ENCODE data around the gene ARL5C.

Gene ARL5C

GRCh38 chr17:39191750-39192510, 26.0 kb upstream of the ARL5C start:
- ChIA-PET POLR2A (no interaction called here), CTCF (interaction anchor here (1.1 to 3.9 kb wide), 7 partner anchors 9 to 209 kb away, joined by 3 to 18 read pairs (median 4); no protein-coding TSS in a partner anchor)
- TF ChIP-seq CTCF (IDR thresholded peaks at IDR 0.05; ENCODE audit: control extremely low read depth, extremely low read depth, low read depth, missing control alignments) = no peak
- DNase-seq (ENCODE audit: extremely low spot score) = no peak

- no peak for TF ChIP-seq CTCF (IDR thresholded peaks at IDR 0.05; ENCODE audit: control extremely low read depth, extremely low read depth, low read depth, missing control alignments)
- POLR2A ChIA-PET = no interaction called here
- no peak for DNase-seq (ENCODE audit: extremely low spot score)
- CTCF ChIA-PET = interaction anchor here (0.9 to 3.4 kb wide), 3 partner anchors 13 to 57 kb away, joined by 3 to 19 read pairs (median 3); no protein-coding TSS in a partner anchor
These were observed 21.3 kb upstream of the ARL5C start for GRCh38 chr17:39187152-39187830.

- POLR2A ChIA-PET = interaction anchor here (0.6 kb wide), 1 partner anchor 13 kb away, joined by 3 read pairs; the partner anchor contains the start of gene RPL19
These were observed 20.6 kb upstream of the ARL5C start for GRCh38 chr17:39186481-39187002.

GRCh38 chr17:39183720-39184119, 17.8 kb upstream of the ARL5C start:
- DNase-seq (ENCODE audit: extremely low spot score) = no peak
- POLR2A ChIA-PET = no interaction called here
- TF ChIP-seq CTCF (IDR thresholded peaks at IDR 0.05; ENCODE audit: control extremely low read depth, extremely low read depth, low read depth, missing control alignments) = no peak
- CTCF ChIA-PET = interaction anchor here (1.0 to 1.6 kb wide), 4 partner anchors 8 to 31 kb away, joined by 4 to 17 read pairs (median 4); no protein-coding TSS in a partner anchor

More at GRCh38 chr17:39186481-39187002, 20.6 kb upstream of the ARL5C start:
- TF ChIP-seq CTCF (IDR thresholded peaks at IDR 0.05; ENCODE audit: control extremely low read depth, extremely low read depth, low read depth, missing control alignments) = no peak
- CTCF ChIA-PET = interaction anchor here (0.8 to 3.4 kb wide), 4 partner anchors 12 to 524 kb away, joined by 3 to 19 read pairs (median 3); no protein-coding TSS in a partner anchor
- no peak for DNase-seq (ENCODE audit: extremely low spot score)

- no peak for TF ChIP-seq CTCF (IDR thresholded peaks at IDR 0.05; ENCODE audit: control extremely low read depth, extremely low read depth, low read depth, missing control alignments)
- no peak for DNase-seq (ENCODE audit: extremely low spot score)
- POLR2A ChIA-PET = no interaction called here
- CTCF ChIA-PET = interaction anchor here (1.0 to 1.6 kb wide), 4 partner anchors 9 to 30 kb away, joined by 4 to 17 read pairs (median 4); no protein-coding TSS in a partner anchor
These were observed 17.1 kb upstream of the ARL5C start for GRCh38 chr17:39183045-39183444.

- no peak for TF ChIP-seq CTCF (IDR thresholded peaks at IDR 0.05; ENCODE audit: control extremely low read depth, extremely low read depth, low read depth, missing control alignments)
- DNase-seq (ENCODE audit: extremely low spot score) = no peak
- CTCF ChIA-PET = interaction anchor here (1.5 to 1.9 kb wide), 2 partner anchors 12 to 17 kb away, joined by 5 to 7 read pairs; no protein-coding TSS in a partner anchor
- POLR2A ChIA-PET = no interaction called here
These were observed 15.3 kb upstream of the ARL5C start for GRCh38 chr17:39181303-39181702.

Data from GM10248 (cell line).